22Rv1 (cell line): Measurements from ENCODE around the gene DOK6.

Experiments used
- ZFX ChIP-seq: fragments of 450-650 bp; IDR thresholded peaks from 2 replicates; pipeline ENCODE4 v1.6.1; 2017; ENCODE audit warnings: antibody characterized with exemption, borderline replicate concordance
- TF ChIP-seq, protein P1 (sequence below): fragments of 450-650 bp; IDR thresholded peaks from 2 replicates; pipeline ENCODE4 v1.5.1; 2017; ENCODE audit warnings: mild to moderate bottlenecking

DNA sequence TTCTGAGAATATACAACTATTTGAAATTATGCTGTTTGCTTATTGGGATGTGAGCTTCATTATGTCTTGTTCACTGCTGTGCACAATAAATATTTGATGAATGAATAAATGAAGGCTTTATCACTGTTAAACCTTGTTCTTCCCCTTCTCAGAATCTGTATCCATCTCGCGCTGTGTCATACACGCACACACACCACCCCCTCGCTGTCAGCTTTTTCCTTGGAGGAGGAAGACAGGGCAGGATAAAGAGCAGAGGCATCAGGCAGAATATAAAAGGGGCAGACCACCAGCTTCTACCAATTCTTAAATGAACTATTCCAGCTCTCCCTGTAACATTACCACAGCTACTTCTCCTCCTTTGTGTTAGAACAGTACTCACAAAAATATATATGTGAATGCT, 472.0 kb downstream of the DOK6 start:
- TF ChIP-seq, protein P1, sequence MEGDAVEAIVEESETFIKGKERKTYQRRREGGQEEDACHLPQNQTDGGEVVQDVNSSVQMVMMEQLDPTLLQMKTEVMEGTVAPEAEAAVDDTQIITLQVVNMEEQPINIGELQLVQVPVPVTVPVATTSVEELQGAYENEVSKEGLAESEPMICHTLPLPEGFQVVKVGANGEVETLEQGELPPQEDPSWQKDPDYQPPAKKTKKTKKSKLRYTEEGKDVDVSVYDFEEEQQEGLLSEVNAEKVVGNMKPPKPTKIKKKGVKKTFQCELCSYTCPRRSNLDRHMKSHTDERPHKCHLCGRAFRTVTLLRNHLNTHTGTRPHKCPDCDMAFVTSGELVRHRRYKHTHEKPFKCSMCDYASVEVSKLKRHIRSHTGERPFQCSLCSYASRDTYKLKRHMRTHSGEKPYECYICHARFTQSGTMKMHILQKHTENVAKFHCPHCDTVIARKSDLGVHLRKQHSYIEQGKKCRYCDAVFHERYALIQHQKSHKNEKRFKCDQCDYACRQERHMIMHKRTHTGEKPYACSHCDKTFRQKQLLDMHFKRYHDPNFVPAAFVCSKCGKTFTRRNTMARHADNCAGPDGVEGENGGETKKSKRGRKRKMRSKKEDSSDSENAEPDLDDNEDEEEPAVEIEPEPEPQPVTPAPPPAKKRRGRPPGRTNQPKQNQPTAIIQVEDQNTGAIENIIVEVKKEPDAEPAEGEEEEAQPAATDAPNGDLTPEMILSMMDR: no peak
- TF ChIP-seq ZFX: no peak
